ENCODE results near the gene ATOSA.

GRCh38 chr15:52660192-52660591 lies 19.0 kb downstream of the ATOSA start:
- TF ChIP-seq EZH2 (IDR thresholded peaks at IDR 0.05) (no peak), POLR2AphosphoS5 (IDR thresholded peaks at IDR 0.05; ENCODE audit: borderline replicate concordance, low read depth, low read length) (no peak)
